ENCODE measurements around the gene TM4SF4. TPM values are rescaled to one million over a fixed set of nuclear protein-coding genes. Genes with fewer than 3 reads are reported as not detected.

Gene TM4SF4
- total and polyA plus RNA-seq, 2 donors from 2014 or later = 0.92 to 0.94 TPM

DNA sequence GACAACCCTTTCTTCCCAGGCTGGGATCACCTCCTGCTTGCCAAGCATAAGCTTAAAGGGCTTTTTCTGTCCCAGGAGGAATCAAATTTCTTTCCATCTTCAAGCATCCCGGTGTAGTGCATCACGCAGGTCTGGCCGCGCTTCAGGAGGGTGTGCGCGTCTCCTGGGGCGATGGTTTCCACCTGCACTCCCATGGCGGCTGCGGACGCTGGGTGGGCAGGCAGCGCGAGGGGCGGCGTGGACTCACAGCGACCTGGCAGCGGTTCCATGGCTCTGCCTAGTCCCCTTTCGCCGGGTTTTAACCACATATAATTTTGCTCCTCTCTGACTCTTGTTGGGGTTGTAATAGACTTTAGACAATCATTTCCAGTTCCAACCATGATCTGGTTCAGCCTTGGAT, 10.6 kb upstream of the TM4SF4 start:
- Histone ChIP-seq H3K4me1 (ENCODE audit: control insufficient read depth in 2 of 3, insufficient read depth in 2 of 3, low read depth in 1 of 3, low read length in 3 of 3) (no peaks in the 10 kb centered on the region), H3K27me3 (ENCODE audit: control insufficient read depth, insufficient read depth, low read length) (no peaks in the 10 kb centered on the region), H3K4me3 (ENCODE audit: low read length in 3 of 3) (no peak overlapping the region), H3K36me3 (ENCODE audit: control insufficient read depth in 2 of 3, insufficient read depth in 3 of 3, low read length in 3 of 3) (no peaks in the 10 kb centered on the region), H3K9ac (ENCODE audit: low read length in 3 of 3) (no peak overlapping the region), H3K27ac (ENCODE audit: low read depth in 2 of 2, low read length in 2 of 2) (no peak overlapping the region), H3K9me3 (ENCODE audit: control insufficient read depth in 2 of 3, insufficient read depth in 1 of 3, low read length in 3 of 3) (no peaks in the 10 kb centered on the region)
- no peak for FAIRE-seq
- TF ChIP-seq, protein P1, sequence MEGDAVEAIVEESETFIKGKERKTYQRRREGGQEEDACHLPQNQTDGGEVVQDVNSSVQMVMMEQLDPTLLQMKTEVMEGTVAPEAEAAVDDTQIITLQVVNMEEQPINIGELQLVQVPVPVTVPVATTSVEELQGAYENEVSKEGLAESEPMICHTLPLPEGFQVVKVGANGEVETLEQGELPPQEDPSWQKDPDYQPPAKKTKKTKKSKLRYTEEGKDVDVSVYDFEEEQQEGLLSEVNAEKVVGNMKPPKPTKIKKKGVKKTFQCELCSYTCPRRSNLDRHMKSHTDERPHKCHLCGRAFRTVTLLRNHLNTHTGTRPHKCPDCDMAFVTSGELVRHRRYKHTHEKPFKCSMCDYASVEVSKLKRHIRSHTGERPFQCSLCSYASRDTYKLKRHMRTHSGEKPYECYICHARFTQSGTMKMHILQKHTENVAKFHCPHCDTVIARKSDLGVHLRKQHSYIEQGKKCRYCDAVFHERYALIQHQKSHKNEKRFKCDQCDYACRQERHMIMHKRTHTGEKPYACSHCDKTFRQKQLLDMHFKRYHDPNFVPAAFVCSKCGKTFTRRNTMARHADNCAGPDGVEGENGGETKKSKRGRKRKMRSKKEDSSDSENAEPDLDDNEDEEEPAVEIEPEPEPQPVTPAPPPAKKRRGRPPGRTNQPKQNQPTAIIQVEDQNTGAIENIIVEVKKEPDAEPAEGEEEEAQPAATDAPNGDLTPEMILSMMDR (IDR thresholded peaks at IDR 0.05; ENCODE audit: borderline replicate concordance, extremely low read depth, insufficient read depth) = no peak
- no peak for DNase-seq
- intact Hi-C loops (cut with DNase I) = no loop called here

DNA sequence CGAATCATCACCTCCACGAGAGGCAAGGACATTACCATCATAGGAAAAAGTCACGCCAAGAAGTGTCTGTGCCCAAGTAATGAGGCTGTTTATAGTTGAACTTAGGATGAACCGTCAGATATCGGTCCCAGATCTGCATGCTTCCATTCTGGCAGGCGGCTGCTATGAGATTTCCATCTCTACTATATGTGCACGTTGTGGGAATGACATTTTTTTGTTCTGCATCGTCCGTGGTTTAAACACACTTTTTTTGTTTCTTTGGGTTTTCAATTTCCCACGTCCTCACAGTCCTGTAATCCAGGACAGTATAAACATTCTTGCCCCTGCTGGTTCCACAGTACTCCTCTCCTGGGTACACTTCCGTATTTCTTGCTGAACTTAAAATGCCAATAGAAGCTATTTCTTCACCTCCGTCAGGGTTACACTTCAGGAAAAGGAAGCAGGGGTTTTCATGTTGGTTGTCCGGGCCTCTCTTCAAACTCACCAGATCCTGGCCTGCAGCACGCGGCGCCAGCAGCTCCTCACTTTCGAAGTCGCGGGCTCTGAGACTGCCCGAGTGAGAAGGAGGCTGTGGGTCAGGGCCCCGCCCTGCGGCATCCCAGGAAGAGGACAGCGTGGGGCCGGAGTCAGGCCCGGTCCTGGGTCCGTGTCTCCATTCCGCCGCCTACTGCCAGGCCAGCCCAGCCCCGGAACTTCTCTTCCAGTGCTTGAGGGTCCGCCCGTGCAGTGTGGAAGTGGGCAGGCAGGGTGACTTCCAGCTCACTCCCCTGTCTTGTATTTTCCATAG, 9.8 kb upstream of the TM4SF4 start:
- FAIRE-seq (no peak), DNase-seq (peak in 1 of 5 donors; percentile 68)
- H3K9me3 ChIP-seq (ENCODE audit: control insufficient read depth in 2 of 3, insufficient read depth in 1 of 3, low read length in 3 of 3) = no peaks in the 10 kb centered on the region
- no peak overlapping the region for H3K9ac ChIP-seq (ENCODE audit: low read length in 3 of 3)
- H3K4me1 ChIP-seq (ENCODE audit: control insufficient read depth in 2 of 3, insufficient read depth in 2 of 3, low read depth in 1 of 3, low read length in 3 of 3) = no peaks in the 10 kb centered on the region
- no peak overlapping the region for H3K4me3 ChIP-seq (ENCODE audit: low read length in 3 of 3)
- no peaks in the 10 kb centered on the region for H3K27me3 ChIP-seq (ENCODE audit: control insufficient read depth, insufficient read depth, low read length)
- intact Hi-C loops (cut with DNase I) = no loop called here
- no peak overlapping the region for H3K27ac ChIP-seq (ENCODE audit: low read depth in 2 of 2, low read length in 2 of 2)
- no peaks in the 10 kb centered on the region for H3K36me3 ChIP-seq (ENCODE audit: control insufficient read depth in 2 of 3, insufficient read depth in 3 of 3, low read length in 3 of 3)
- TF ChIP-seq, protein P1 (IDR thresholded peaks at IDR 0.05; ENCODE audit: borderline replicate concordance, extremely low read depth, insufficient read depth) = no peak

DNA sequence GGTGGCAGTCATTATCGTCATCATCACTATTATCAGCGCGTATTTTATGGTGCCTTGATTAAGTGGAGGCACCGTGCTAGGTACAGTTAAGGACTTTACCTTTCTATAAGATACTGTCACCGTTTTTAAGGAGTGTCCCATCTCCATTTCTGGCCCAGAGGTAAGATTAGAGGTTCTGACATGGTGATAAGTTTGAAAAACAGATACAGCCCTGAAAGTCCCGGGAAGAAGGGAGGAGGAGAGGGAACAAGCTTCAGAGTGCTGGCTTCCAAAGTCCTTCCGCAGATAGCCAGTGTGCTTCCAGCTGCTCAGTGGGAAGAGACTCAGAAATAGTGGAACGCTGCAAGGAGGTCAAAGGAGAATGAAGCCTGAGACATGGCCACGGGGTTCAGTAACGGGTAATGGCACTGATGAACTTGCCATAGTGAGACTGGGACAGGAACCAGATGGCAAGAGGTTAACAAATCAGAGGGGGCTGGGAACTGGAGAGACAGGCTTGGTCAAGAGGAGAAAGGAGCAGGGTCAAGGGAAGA, 9.1 kb upstream of the TM4SF4 start:
- H3K4me1 ChIP-seq (ENCODE audit: control insufficient read depth in 2 of 3, insufficient read depth in 2 of 3, low read depth in 1 of 3, low read length in 3 of 3) = no peaks in the 10 kb centered on the region
- TF ChIP-seq, protein P1 (IDR thresholded peaks at IDR 0.05; ENCODE audit: borderline replicate concordance, extremely low read depth, insufficient read depth) = no peak
- no peak overlapping the region for H3K27ac ChIP-seq (ENCODE audit: low read depth in 2 of 2, low read length in 2 of 2)
- H3K9ac ChIP-seq (ENCODE audit: low read length in 3 of 3) = no peak overlapping the region
- H3K36me3 ChIP-seq (ENCODE audit: control insufficient read depth in 2 of 3, insufficient read depth in 3 of 3, low read length in 3 of 3) = no peaks in the 10 kb centered on the region
- H3K9me3 ChIP-seq (ENCODE audit: control insufficient read depth in 2 of 3, insufficient read depth in 1 of 3, low read length in 3 of 3) = no peaks in the 10 kb centered on the region
- intact Hi-C loops (cut with DNase I) = no loop called here
- no peak overlapping the region for H3K4me3 ChIP-seq (ENCODE audit: low read length in 3 of 3)
- no peaks in the 10 kb centered on the region for H3K27me3 ChIP-seq (ENCODE audit: control insufficient read depth, insufficient read depth, low read length)
- DNase-seq (peak in 2 of 5 donors; percentile 32 to 71), FAIRE-seq (no peak)

Data from kidney (tissue), 14 donors.